SJSA1 (cell line): Measurements from ENCODE around the gene ROBO1. TPM values are rescaled to one million over a fixed set of nuclear protein-coding genes. Genes with fewer than 3 reads are reported as not detected.
A peak's percentile ranks its signal among the peaks of the same experiment; 100 is the strongest.

Experiments used
- DNase-seq, 2 experiments: peaks; one replicate each; pipeline ENCODE4 v3.0.0-alpha.2; 2015 to 2020; ENCODE audit warnings: low spot score in 2 of 2, low read depth in 1 of 2
- H3K27ac ChIP-seq: fragments of 250-450 bp; sonication (Bioruptor Pico); 2 replicates; pipeline ENCODE4 v1.5.1; 2020; ENCODE audit warnings: mild to moderate bottlenecking, moderate library complexity
- H3K27me3 ChIP-seq: fragments of 250-450 bp; sonication (Bioruptor Pico); replicated peaks from 2 replicates; pipeline ENCODE4 v1.5.1; 2020; ENCODE audit warnings: mild to moderate bottlenecking, moderate library complexity
- H3K36me3 ChIP-seq: fragments of 250-450 bp; sonication (Bioruptor Pico); 2 replicates; pipeline ENCODE4 v1.5.1; 2020; ENCODE audit warnings: mild to moderate bottlenecking
- H3K4me1 ChIP-seq: fragments of 250-450 bp; sonication (Bioruptor Pico); replicated peaks from 2 replicates; pipeline ENCODE4 v1.6.1; 2021; ENCODE audit warnings: mild to moderate bottlenecking
- H3K4me3 ChIP-seq: fragments of 250-450 bp; sonication (Bioruptor Pico); 2 replicates; pipeline ENCODE4 v1.5.1; 2020; ENCODE audit warnings: mild to moderate bottlenecking
- H3K9me3 ChIP-seq: fragments of 250-450 bp; sonication (Bioruptor Pico); replicated peaks from 2 replicates; pipeline ENCODE4 v1.5.1; 2020; ENCODE audit warnings: mild to moderate bottlenecking
- total RNA-seq: library from RNA; depleted of rRNA; stranded (reverse); fragments of >200 nt; shearing (Covaris generic); gene quantifications from 2 replicates; pipeline ENCODE4 v1.2.3, GENCODE V29; 2014

The ROBO1 gene
- total RNA-seq, 1 experiment from 2014 or later: 38.9 TPM

GRCh38 chr3:79001255-79001654, 766.5 kb downstream of the ROBO1 start:
- no peak overlapping the region for H3K4me3 ChIP-seq
- H3K9me3 ChIP-seq: no peaks in the 10 kb centered on the region
- no peaks in the 10 kb centered on the region for H3K4me1 ChIP-seq
- no peak for DNase-seq
- H3K36me3 ChIP-seq: no peaks in the 10 kb centered on the region
- H3K27ac ChIP-seq: no peak overlapping the region
- no peaks in the 10 kb centered on the region for H3K27me3 ChIP-seq

- Histone ChIP-seq H3K36me3 (no peaks in the 10 kb centered on the region), H3K9me3 (no peaks in the 10 kb centered on the region), H3K27me3 (no peaks in the 10 kb centered on the region), H3K4me1 (peaks cover 7% of the 10 kb centered on the region), H3K4me3 (no peak overlapping the region), H3K27ac (no peak overlapping the region)
- no peak for DNase-seq
Observed at GRCh38 chr3:78999139-78999538, 768.7 kb downstream of the ROBO1 start.

GRCh38 chr3:78995087-78995486, 772.7 kb downstream of the ROBO1 start:
- Histone ChIP-seq H3K4me1 (peaks cover 8% of the 10 kb centered on the region), H3K36me3 (no peaks in the 10 kb centered on the region), H3K27ac (no peak overlapping the region), H3K9me3 (no peaks in the 10 kb centered on the region), H3K4me3 (no peak overlapping the region), H3K27me3 (no peaks in the 10 kb centered on the region)
- no peak for DNase-seq

DNA sequence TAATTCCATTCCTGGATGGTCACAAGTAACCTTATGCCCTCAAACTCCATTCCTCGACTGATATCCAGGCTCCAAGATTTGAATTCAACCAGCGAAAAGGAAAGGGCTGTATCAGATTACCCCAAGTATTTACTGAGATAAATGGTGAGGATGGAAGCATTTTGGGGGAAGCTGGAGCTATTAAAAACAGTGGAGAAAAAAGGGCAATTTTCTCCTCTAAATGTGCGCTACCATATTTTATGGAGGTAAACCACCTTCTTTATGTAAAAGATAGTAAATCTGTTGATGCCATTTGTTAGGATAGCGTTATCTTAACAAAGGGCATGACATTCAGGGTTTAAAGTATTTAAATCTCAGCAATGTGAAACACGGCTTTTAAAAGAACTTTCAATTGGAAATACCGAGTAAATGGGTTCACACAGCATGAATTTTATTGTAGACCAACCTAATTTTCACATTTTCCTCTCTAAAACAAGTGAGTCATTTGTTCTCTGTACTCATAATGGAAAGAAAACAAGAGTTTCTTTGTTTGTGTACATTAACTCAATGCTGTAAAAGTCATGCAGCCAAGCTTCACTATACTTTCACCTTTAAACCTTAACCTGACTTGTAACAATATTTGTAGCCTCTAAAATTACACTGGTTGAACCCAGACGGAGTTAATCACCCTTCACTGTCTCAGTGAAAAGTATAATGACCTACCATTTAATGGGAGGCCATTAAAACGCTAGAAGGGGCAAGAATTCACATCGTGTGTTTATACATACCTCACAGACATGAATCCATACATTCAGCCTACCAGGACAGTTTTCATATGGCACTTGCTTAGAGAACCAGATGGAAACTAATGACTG, 773.4 kb downstream of the ROBO1 start:
- H3K36me3 ChIP-seq: no peaks in the 10 kb centered on the region
- DNase-seq: no peak
- H3K27me3 ChIP-seq: no peaks in the 10 kb centered on the region
- peaks cover 8% of the 10 kb centered on the region for H3K4me1 ChIP-seq
- H3K9me3 ChIP-seq: no peaks in the 10 kb centered on the region
- H3K4me3 ChIP-seq: no peak overlapping the region
- no peak overlapping the region for H3K27ac ChIP-seq

DNA sequence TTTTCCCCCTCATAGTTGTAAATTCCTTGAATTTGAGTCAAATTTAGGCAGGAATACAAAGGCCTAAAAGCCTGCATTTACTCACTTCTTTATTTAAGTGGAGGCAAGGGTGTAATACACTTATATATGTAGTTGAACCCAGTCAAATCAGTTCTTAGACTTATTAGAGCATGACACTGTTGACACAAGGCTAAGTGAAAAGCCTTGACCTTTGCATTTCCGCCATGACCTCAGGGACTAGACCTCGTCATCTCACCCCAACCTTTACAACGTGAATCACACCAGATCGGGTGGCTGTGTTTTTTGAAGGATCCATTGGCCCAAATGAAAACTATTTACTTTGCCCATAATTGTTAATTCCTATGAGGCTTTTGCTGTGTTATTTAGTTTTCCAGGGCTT, 774.4 kb downstream of the ROBO1 start:
- H3K9me3 ChIP-seq: no peaks in the 10 kb centered on the region
- H3K4me1 ChIP-seq: peaks cover 8% of the 10 kb centered on the region
- no peak overlapping the region for H3K27ac ChIP-seq
- DNase-seq: no peak
- H3K27me3 ChIP-seq: no peaks in the 10 kb centered on the region
- no peak overlapping the region for H3K4me3 ChIP-seq
- H3K36me3 ChIP-seq: no peaks in the 10 kb centered on the region

- Histone ChIP-seq H3K4me3 (no peak overlapping the region), H3K9me3 (no peaks in the 10 kb centered on the region), H3K4me1 (peaks cover 8% of the 10 kb centered on the region), H3K27ac (no peak overlapping the region), H3K27me3 (no peaks in the 10 kb centered on the region), H3K36me3 (no peaks in the 10 kb centered on the region)
- DNase-seq: no peak
Observed at GRCh38 chr3:78992830-78993229, 775.0 kb downstream of the ROBO1 start.

DNA sequence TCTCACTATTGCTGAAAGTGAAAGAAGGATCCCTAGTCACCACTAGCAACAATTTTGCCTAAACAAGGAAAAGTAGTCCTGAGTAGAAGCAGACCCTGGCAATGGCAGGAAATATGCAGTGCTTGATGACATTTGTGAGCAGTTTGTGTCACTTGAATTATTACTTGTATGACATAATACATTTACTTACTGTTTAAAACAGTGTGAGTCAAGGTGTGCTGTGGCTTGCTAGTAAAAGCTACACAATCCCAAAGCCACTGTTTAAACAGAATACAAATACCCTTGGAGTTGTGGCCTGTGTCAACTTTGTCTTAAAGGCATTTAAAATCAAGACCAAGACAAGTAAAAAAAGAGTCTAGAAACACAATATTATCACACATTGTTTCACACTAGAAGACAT, 775.4 kb downstream of the ROBO1 start:
- Histone ChIP-seq H3K27ac (no peak overlapping the region), H3K36me3 (no peaks in the 10 kb centered on the region), H3K4me3 (no peak overlapping the region), H3K27me3 (no peaks in the 10 kb centered on the region; the same call in 1 of the 2 replicates), H3K9me3 (no peaks in the 10 kb centered on the region), H3K4me1 (peaks cover 10% of the 10 kb centered on the region)
- DNase-seq: no peak

GRCh38 chr3:78991656-78992055, 776.1 kb downstream of the ROBO1 start:
- DNase-seq: no peak

GRCh38 chr3:78990156-78990555, 777.6 kb downstream of the ROBO1 start:
- Histone ChIP-seq H3K4me1 (peaks cover 17% of the 10 kb centered on the region), H3K4me3 (no peak overlapping the region), H3K36me3 (no peaks in the 10 kb centered on the region), H3K27ac (no peak overlapping the region), H3K9me3 (no peaks in the 10 kb centered on the region), H3K27me3 (no peaks in the 10 kb centered on the region; the same call in 1 of the 2 replicates)
- DNase-seq: no peak

More at GRCh38 chr3:78991656-78992055, 776.1 kb downstream of the ROBO1 start:
- H3K4me3 ChIP-seq: no peak overlapping the region
- H3K4me1 ChIP-seq: peaks cover 14% of the 10 kb centered on the region
- H3K36me3 ChIP-seq: no peaks in the 10 kb centered on the region
- no peaks in the 10 kb centered on the region; the same call in 1 of the 2 replicates for H3K27me3 ChIP-seq
- H3K27ac ChIP-seq: no peak overlapping the region
- no peaks in the 10 kb centered on the region for H3K9me3 ChIP-seq

- Histone ChIP-seq H3K27me3 (no peaks in the 10 kb centered on the region; the same call in 1 of the 2 replicates), H3K4me1 (peaks cover 9% of the 10 kb centered on the region), H3K4me3 (no peak overlapping the region), H3K27ac (no peak overlapping the region), H3K36me3 (no peaks in the 10 kb centered on the region), H3K9me3 (no peaks in the 10 kb centered on the region)
- no peak for DNase-seq
Observed at GRCh38 chr3:78988324-78988723, 779.5 kb downstream of the ROBO1 start.

- no peak overlapping the region for H3K4me3 ChIP-seq
- H3K27ac ChIP-seq: no peak overlapping the region
- H3K4me1 ChIP-seq: peaks cover 14% of the 10 kb centered on the region
- no peaks in the 10 kb centered on the region; the same call in 1 of the 2 replicates for H3K27me3 ChIP-seq
- peak in 1 of 2 experiments; percentile 46 for DNase-seq
- no peaks in the 10 kb centered on the region for H3K36me3 ChIP-seq
- H3K9me3 ChIP-seq: no peaks in the 10 kb centered on the region
Observed at GRCh38 chr3:78986416-78987101, 781.2 kb downstream of the ROBO1 start.

DNA sequence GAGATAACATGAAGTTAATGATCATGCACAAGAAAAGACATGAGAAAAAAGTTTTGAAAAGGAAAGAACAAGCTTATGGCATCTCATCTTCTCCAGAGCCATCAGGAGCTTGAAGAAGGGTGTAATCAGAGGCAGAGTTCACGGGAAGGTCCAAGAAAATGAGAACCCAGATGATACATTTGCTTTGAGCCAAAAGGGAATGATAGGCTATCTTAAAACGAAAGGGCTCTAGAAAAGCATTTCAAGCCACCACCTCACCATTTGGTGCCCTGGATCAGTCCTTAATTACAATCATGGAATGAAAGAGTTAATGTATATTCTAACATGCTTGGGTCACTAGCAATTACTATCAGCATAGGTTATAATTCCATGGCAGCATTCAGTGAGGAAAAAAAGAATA, 781.8 kb downstream of the ROBO1 start:
- no peaks in the 10 kb centered on the region for H3K36me3 ChIP-seq
- H3K27me3 ChIP-seq: no peaks in the 10 kb centered on the region; the same call in 1 of the 2 replicates
- H3K4me1 ChIP-seq: peaks cover 16% of the 10 kb centered on the region
- no peak overlapping the region for H3K27ac ChIP-seq
- H3K9me3 ChIP-seq: no peaks in the 10 kb centered on the region
- no peak for DNase-seq
- no peak overlapping the region for H3K4me3 ChIP-seq

GRCh38 chr3:78979028-78979427, 788.8 kb downstream of the ROBO1 start:
- no peak overlapping the region for H3K4me3 ChIP-seq
- no peaks in the 10 kb centered on the region for H3K9me3 ChIP-seq
- H3K36me3 ChIP-seq: no peaks in the 10 kb centered on the region
- DNase-seq: no peak
- H3K4me1 ChIP-seq: peaks cover 17% of the 10 kb centered on the region
- H3K27ac ChIP-seq: no peak overlapping the region
- H3K27me3 ChIP-seq: no peaks in the 10 kb centered on the region

DNA sequence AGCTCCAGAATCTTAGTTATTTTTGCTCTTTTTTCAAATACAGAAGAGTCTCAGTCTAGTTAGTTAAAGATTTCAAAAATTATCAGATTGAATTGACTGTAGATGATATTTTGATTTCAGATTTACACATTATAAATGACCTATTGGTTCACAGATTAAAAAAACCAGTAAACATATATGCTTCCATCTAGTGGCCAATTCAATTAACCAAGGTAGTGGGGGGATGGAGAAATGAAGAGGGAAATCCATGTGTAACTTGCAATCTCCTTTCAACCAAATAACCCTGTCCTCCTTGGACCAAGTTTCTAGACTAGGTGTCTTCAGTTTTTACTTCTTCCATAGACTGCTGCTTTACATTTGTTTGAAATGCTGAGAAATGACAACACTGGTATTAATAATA, 789.8 kb downstream of the ROBO1 start:
- no peak overlapping the region for H3K4me3 ChIP-seq
- H3K9me3 ChIP-seq: no peaks in the 10 kb centered on the region
- H3K4me1 ChIP-seq: peaks cover 17% of the 10 kb centered on the region
- H3K36me3 ChIP-seq: no peaks in the 10 kb centered on the region
- H3K27ac ChIP-seq: no peak overlapping the region
- H3K27me3 ChIP-seq: no peaks in the 10 kb centered on the region
- no peak for DNase-seq
